Right lobe of liver (tissue), 6 donors: Measurements from ENCODE around the gene ZNF792. TPM values are rescaled to one million over a fixed set of nuclear protein-coding genes. Genes with fewer than 3 reads are reported as not detected.
A peak's percentile ranks its signal among the peaks of the same experiment; 100 is the strongest.

ENCODE experiments used
- ATAC-seq, 4 donors: fragments of 200-7000 bp; cut with Tn5 transposase; one replicate each; pipeline ENCODE4 v1.9.1; 2020; ENCODE audit warnings: mild to moderate bottlenecking in 4 of 4, moderate library complexity in 4 of 4
- DNase-seq, 3 donors: peaks; one replicate each; pipeline ENCODE4 v3.0.0-alpha.2; 2020
- H3K27ac ChIP-seq, 3 donors: fragments of 200-600 bp; one replicate each; pipeline ENCODE4 v1.8.0; 2022
- H3K27me3 ChIP-seq, 2 donors: fragments of 200-600 bp; one replicate each; pipeline ENCODE4 v1.8.0; 2022
- H3K36me3 ChIP-seq, 4 donors: fragments of 200-600 bp; sonication (generic) in 1 of 4; one replicate each; pipeline versions ENCODE4 v1.5.1 to v1.8.0; 2017 to 2022; ENCODE audit warnings: control low read depth in 1 of 4
- H3K4me1 ChIP-seq, 4 donors: fragments of 200-600 bp; sonication (generic) in 1 of 4; one replicate each; pipeline versions ENCODE4 v1.5.1 to v1.8.0; 2017 to 2022; ENCODE audit warnings: control low read depth in 1 of 4
- H3K4me3 ChIP-seq, 3 donors: fragments of 200-600 bp; one replicate each; pipeline ENCODE4 v1.8.0; 2022
- H3K9me3 ChIP-seq, 4 donors: fragments of 200-600 bp; sonication (generic) in 1 of 4; one replicate each; pipeline versions ENCODE4 v1.5.1 to v1.8.0; 2017 to 2022; ENCODE audit warnings: control low read depth in 1 of 4
- POLR2A ChIP-seq: fragments of 450-650 bp; IDR thresholded peaks from one replicate; pipeline ENCODE4 v1.6.1; 2017; ENCODE audit warnings: antibody characterized with exemption, mild to moderate bottlenecking
- WGBS: methylation state at CpG from one replicate; pipeline ENCODE4 v1.1.6; 2018; ENCODE audit warnings: low coverage, low lambda C conversion rate; ENCODE audit not compliant: insufficient coverage; ENCODE audit errors: missing lambda C conversion rate; 5-methylcytosine and 5-hydroxymethylcytosine counted together
- intact Hi-C, 2 donors: fragments of 100-400 bp; cut with DNase I; formaldehyde crosslinking; loops; one replicate each; pipeline versions ENCODE4 v1.11.2 to v1.14.1; 2022
- total RNA-seq, 6 experiments: library from RNA; depleted of rRNA in 2 of 6; stranded (reverse); fragments of >200 nt in 2 of 6; fragmentation: NEBNext Ultra II Directional in 3 of 6; extraction: Animal tissue kit (Norgen Biotek cat#: 25700) in 3 of 6; gene quantifications; one replicate each; pipeline versions ENCODE4 v1.1.0 to v1.2.4, GENCODE V29; 2016 to 2023
- TF ChIP-seq, protein P1 (sequence below), 4 donors: fragments of 200-600 bp in 3 of 4; fragments of 450-650 bp in 1 of 4; IDR thresholded peaks; one replicate each; pipeline versions ENCODE4 v1.5.1 to v1.8.0; 2016 to 2022; ENCODE audit warnings: antibody characterized with exemption in 4 of 4, mild to moderate bottlenecking in 2 of 4
- donor health status: DM: no; HTN: yes; CAD: no.
- donor health status: DM: no; HTN: no; CAD: no.
- donor health status: DM: no; HTN: no; CAD: no.
- donor health status: DM: no; HTN: yes; CAD: no.
- donor health status: DM: no; HTN: yes; CAD: no.

The ZNF792 gene
- total RNA-seq, 6 experiments from 2014 or later: 2.6 to 3.8 (median 3.2) TPM

GRCh38 chr19:35004517-35005255 is 40.7 kb upstream of the ZNF792 start:
- H3K4me3 ChIP-seq: no peak overlapping the region
- WGBS: 100% methylated on average over 2 of the region's 18 CpGs
- no peak overlapping the region for H3K27ac ChIP-seq
- H3K4me1 ChIP-seq: peaks cover 0 to 15% (median 0%) of the 10 kb centered on the region in 4 donors
- no peaks in the 10 kb centered on the region for H3K27me3 ChIP-seq
- H3K9me3 ChIP-seq: no peaks in the 10 kb centered on the region
- intact Hi-C loops: no loop called here
- H3K36me3 ChIP-seq: no peaks in the 10 kb centered on the region
- peak in 1 of 3 donors; percentile 42 for DNase-seq
- ATAC-seq: no peak
- no peak for TF ChIP-seq POLR2A
- TF ChIP-seq, protein P1, sequence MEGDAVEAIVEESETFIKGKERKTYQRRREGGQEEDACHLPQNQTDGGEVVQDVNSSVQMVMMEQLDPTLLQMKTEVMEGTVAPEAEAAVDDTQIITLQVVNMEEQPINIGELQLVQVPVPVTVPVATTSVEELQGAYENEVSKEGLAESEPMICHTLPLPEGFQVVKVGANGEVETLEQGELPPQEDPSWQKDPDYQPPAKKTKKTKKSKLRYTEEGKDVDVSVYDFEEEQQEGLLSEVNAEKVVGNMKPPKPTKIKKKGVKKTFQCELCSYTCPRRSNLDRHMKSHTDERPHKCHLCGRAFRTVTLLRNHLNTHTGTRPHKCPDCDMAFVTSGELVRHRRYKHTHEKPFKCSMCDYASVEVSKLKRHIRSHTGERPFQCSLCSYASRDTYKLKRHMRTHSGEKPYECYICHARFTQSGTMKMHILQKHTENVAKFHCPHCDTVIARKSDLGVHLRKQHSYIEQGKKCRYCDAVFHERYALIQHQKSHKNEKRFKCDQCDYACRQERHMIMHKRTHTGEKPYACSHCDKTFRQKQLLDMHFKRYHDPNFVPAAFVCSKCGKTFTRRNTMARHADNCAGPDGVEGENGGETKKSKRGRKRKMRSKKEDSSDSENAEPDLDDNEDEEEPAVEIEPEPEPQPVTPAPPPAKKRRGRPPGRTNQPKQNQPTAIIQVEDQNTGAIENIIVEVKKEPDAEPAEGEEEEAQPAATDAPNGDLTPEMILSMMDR (IDR thresholded peaks at IDR 0.05): no peak

GRCh38 chr19:35002037-35002535 is 38.1 kb upstream of the ZNF792 start:
- peaks cover 0 to 33% (median 2%) of the 10 kb centered on the region in 4 donors for H3K4me1 ChIP-seq
- intact Hi-C loops: no loop called here
- H3K4me3 ChIP-seq: no peak overlapping the region
- H3K27me3 ChIP-seq: no peaks in the 10 kb centered on the region
- DNase-seq (peak in 1 of 3 donors; percentile 25), ATAC-seq (no peak)
- no peaks in the 10 kb centered on the region for H3K9me3 ChIP-seq
- no peak overlapping the region for H3K27ac ChIP-seq
- WGBS: 84% methylated on average over 7 of the region's 11 CpGs
- no peaks in the 10 kb centered on the region for H3K36me3 ChIP-seq
- TF ChIP-seq, protein P1 (IDR thresholded peaks at IDR 0.05): no peak
- no peak for TF ChIP-seq POLR2A

- no peaks in the 10 kb centered on the region for H3K9me3 ChIP-seq
- no peak for ATAC-seq
- peak overlapping the region; percentile 96 to 98 (median 97) for H3K27ac ChIP-seq
- H3K4me1 ChIP-seq: peaks cover 0 to 26% (median 2%) of the 10 kb centered on the region in 4 donors
- H3K27me3 ChIP-seq: no peaks in the 10 kb centered on the region
- intact Hi-C loops: no loop called here
- no peaks in the 10 kb centered on the region for H3K36me3 ChIP-seq
- WGBS: 13% methylated on average over 7 of the region's 46 CpGs
- TF ChIP-seq POLR2A: no peak
- TF ChIP-seq, protein P1 (IDR thresholded peaks at IDR 0.05): no peak
- H3K4me3 ChIP-seq: peak overlapping the region; percentile 59 to 69 (median 63)
- DNase-seq: peak in 1 of 3 donors; percentile 61
Observed at GRCh38 chr19:35000647-35001501, 36.8 kb upstream of the ZNF792 start.

- no peaks in the 10 kb centered on the region for H3K27me3 ChIP-seq
- H3K36me3 ChIP-seq: no peaks in the 10 kb centered on the region
- peak overlapping the region; percentile 96 to 98 (median 97) for H3K27ac ChIP-seq
- no peak for ATAC-seq
- no peak for DNase-seq
- no peaks in the 10 kb centered on the region for H3K9me3 ChIP-seq
- peak overlapping the region; percentile 59 to 69 (median 63) for H3K4me3 ChIP-seq
- TF ChIP-seq, protein P1 (IDR thresholded peaks at IDR 0.05): no peak
- TF ChIP-seq POLR2A: peak; percentile 56
- H3K4me1 ChIP-seq: peaks cover 0 to 27% (median 4%) of the 10 kb centered on the region in 4 donors
- WGBS: 0% methylated on average over 1 of the region's 37 CpGs
- intact Hi-C loops: no loop called here
Observed at GRCh38 chr19:35000338-35000646, 36.3 kb upstream of the ZNF792 start.
